Measurements from ENCODE around the gene CEACAM8. TPM values are rescaled to one million over a fixed set of nuclear protein-coding genes. Genes with fewer than 3 reads are reported as not detected.

Gene CEACAM8
- not detected in 5 replicates for total RNA-seq (2022; extraction: Qiagen RNA extraction)

DNA sequence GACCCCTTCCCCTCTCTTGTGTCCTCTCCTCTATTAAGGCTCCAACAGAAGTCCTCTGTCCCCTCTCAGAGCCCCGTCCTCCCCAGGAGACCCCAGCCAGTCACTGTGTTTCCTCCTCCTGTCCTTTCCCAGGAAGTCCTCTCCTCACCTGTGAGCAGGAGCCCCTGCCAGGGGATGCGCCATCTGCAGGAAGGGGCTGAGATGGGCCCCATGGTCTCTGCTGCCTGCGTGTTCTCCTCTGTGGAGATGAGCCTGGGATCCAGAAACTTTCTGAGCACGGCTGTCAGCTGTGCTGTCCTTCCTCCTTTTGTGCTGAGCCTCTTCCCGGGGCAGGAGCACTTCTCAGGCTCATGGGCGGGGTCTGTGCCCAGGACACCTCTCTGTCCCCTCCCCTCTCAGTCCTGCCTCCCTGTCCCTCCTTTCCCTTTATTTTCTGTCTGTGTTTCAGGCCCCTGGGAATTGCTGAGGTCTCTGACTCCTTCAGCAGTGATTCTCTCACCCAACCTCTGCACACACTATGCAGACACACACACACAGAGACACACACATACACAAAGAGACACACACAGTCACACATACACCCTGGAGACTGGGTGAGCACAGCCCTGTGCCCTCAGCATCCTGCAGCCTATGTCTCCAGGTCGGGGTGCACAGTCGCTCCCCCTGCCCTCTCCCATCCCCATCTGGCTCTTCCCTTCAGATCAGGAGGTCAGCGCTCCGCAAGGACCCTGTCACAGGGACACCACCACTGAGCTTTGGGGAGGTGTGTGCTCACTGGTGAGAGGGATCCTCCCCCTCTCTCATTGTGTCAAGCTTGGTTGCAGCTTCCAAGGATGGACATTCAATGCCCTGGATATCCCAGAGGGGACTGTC is at the start of gene CEACAM8:
Gene CEACAM8 (minus strand): TSS at position 308 of the 873 bp plus-strand sequence. CDS start 96 bp downstream, at position 212.

Other genes with a start within 250 kb of the CEACAM8 start
- 32.9 to 50.8 TPM (median 46.3 TPM) in 5 replicates for gene CNFN, start 204.6 kb downstream of the CEACAM8 start, total RNA-seq (2022; extraction: Qiagen RNA extraction)
- gene LIPE, start 167.5 kb downstream of the CEACAM8 start, total RNA-seq (2022; extraction: Qiagen RNA extraction) = 1.4 to 2.1 TPM (median 1.6 TPM) in 5 replicates
- gene CXCL17, start 152.0 kb downstream of the CEACAM8 start, total RNA-seq (2022; extraction: Qiagen RNA extraction) = 0.10 to 0.13 TPM (median 0.10 TPM) in 3 of 5 replicates, not detected in the others
- gene CEACAM1, start 66.4 kb downstream of the CEACAM8 start, total RNA-seq (2022; extraction: Qiagen RNA extraction) = 1.7 to 2.3 TPM (median 2.0 TPM) in 5 replicates
- gene PSG3, start 145.6 kb upstream of the CEACAM8 start, total RNA-seq (2022; extraction: Qiagen RNA extraction) = 0.07 to 0.18 TPM (median 0.13 TPM) in 4 of 5 replicates, not detected in the other
- 0.08 to 0.22 TPM (median 0.14 TPM) in 5 replicates for gene PSG8, start 170.8 kb upstream of the CEACAM8 start, total RNA-seq (2022; extraction: Qiagen RNA extraction)

Measured in A549 treated with AZD2906 at 1 μM for 4 hours (cell line).